ENCODE measurements around the gene EFNB1. TPM values are rescaled to one million over a fixed set of nuclear protein-coding genes. Genes with fewer than 3 reads are reported as not detected.

Gene EFNB1
- total and polyA plus RNA-seq, 8 donors = 2.4 to 13.3 (median 5.5) TPM

GRCh38 chrX:68827256-68827655 is 1.6 kb upstream of the EFNB1 start:
- DNase-seq (no peak), FAIRE-seq (no peak), ATAC-seq (no peak)
- Histone ChIP-seq H3K36me3 (no peaks in the 10 kb centered on the region), H3K4me1 (no peaks in the 10 kb centered on the region), H3K9me3 (no peaks in the 10 kb centered on the region), H3K27me3 (peaks cover 0 to 9% (median 0%) of the 10 kb centered on the region in 4 donors), H3K27ac (no peak overlapping the region), H3K4me3 (no peak overlapping the region)
- intact Hi-C loops (cut with DNase I) = loop anchor here in 2 of 3 donors (5.0 to 10.0 kb wide), 5 partner anchors 235 to 558 kb away; no protein-coding TSS in a partner anchor
- TF ChIP-seq CTCF (IDR thresholded peaks at IDR 0.05) = no peak

DNA sequence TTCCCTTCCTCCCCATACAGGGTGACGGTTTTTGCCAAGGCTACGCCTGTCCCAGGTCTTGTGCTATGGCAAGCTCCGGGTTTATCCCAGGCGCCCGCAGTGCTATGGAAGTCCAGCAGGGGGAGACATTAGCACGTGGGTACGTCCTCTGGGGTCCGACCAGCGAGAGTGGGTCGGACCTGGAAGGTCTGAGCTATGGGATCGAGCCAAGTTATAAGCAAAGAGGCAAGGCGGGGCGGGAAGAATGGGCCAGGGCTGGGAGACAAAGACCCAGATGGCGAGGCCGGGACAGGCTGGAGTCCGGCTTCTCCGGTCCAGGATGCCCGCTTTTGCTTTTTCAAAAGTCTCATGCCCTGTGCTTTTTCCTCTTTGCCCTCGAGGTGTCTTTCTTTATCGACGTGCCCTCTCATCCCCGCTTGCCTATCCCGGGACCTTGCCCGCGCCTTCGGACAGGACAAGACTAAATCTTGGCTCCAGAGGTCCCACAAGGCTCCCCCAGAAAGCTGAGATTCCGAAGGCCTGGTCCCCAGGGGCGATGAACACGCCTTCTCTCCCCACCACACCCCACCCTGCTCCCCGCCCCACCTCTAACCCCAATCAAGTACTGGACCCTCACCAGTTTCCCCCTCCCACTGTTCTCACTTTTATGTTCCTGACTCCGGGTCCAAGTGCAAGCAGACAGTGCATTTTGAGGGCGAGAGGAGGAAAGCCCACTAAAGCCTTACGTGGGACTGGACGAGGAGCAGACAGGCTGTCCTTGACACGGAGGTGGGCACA is 785 bp upstream of the EFNB1 start:
- peak; percentile 68 for FAIRE-seq
- WGBS, 2 donors = 3 to 17% methylated on average over 33 to 35 of the region's 35 CpGs
- peak; percentile 65 to 95 (median 87) for DNase-seq
- peak; percentile 85 to 92 (median 89) for TF ChIP-seq CTCF (IDR thresholded peaks at IDR 0.05)
- H3K36me3 ChIP-seq = no peaks in the 10 kb centered on the region
- H3K4me1 ChIP-seq = no peaks in the 10 kb centered on the region
- H3K27ac ChIP-seq = peak overlapping the region in 2 of 4 donors; percentile 17 to 57
- ATAC-seq = peak; percentile 65 to 79 (median 74)
- peak overlapping the region in 2 of 4 donors; percentile 62 to 67 for H3K4me3 ChIP-seq
- no peaks in the 10 kb centered on the region for H3K9me3 ChIP-seq
- peaks cover 0 to 6% (median 0%) of the 10 kb centered on the region in 4 donors for H3K27me3 ChIP-seq
- intact Hi-C loops (cut with DNase I) = loop anchor here in 2 of 3 donors (5.0 to 10.0 kb wide), 5 partner anchors 234 to 557 kb away; no protein-coding TSS in a partner anchor

GRCh38 chrX:68829582-68830418 is 979 bp downstream of the EFNB1 start:
- no peaks in the 10 kb centered on the region for H3K36me3 ChIP-seq
- FAIRE-seq (no peak), ATAC-seq (peak; percentile 28 to 41 (median 34)), DNase-seq (no peak)
- peaks cover 0 to 5% (median 0%) of the 10 kb centered on the region in 4 donors for H3K27me3 ChIP-seq
- H3K4me3 ChIP-seq = peak overlapping the region; percentile 61 to 67 (median 64)
- WGBS, 2 donors = 1 to 30% methylated on average over 71 to 74 of the region's 74 CpGs
- H3K9me3 ChIP-seq = no peaks in the 10 kb centered on the region
- no peaks in the 10 kb centered on the region for H3K4me1 ChIP-seq
- intact Hi-C loops (cut with DNase I) = loop anchor here in 2 of 3 donors (5.0 to 10.0 kb wide), 5 partner anchors 233 to 555 kb away; no protein-coding TSS in a partner anchor
- no peak for TF ChIP-seq CTCF (IDR thresholded peaks at IDR 0.05)
- peak overlapping the region in 3 of 4 donors; percentile 46 to 57 (median 48) for H3K27ac ChIP-seq

GRCh38 chrX:68830419-68831404 is 1.9 kb downstream of the EFNB1 start:
- intact Hi-C loops (cut with DNase I) = no loop called here
- H3K27me3 ChIP-seq = peaks cover 0 to 5% (median 0%) of the 10 kb centered on the region in 4 donors
- DNase-seq (no peak), ATAC-seq (no peak), FAIRE-seq (no peak)
- 46 to 47% methylated on average over 29 of the region's 29 CpGs for WGBS, 2 donors
- no peak overlapping the region for H3K27ac ChIP-seq
- H3K9me3 ChIP-seq = no peaks in the 10 kb centered on the region
- H3K36me3 ChIP-seq = no peaks in the 10 kb centered on the region
- H3K4me1 ChIP-seq = no peaks in the 10 kb centered on the region
- TF ChIP-seq CTCF (IDR thresholded peaks at IDR 0.05) = no peak
- peak overlapping the region; percentile 61 to 67 (median 64) for H3K4me3 ChIP-seq
